Esophagus muscularis mucosa (tissue), 2 donors: ENCODE results near the gene SNX1.

Experiments used
- POLR2A ChIP-seq: fragments of 450-650 bp; IDR thresholded peaks from one replicate; pipeline ENCODE4 v1.6.1; 2017; ENCODE audit warnings: antibody characterized with exemption, moderate library complexity, mild to moderate bottlenecking, low read depth
- POLR2AphosphoS5 ChIP-seq, 2 donors: sonication (generic); formaldehyde crosslinking; IDR thresholded peaks; one replicate each; pipeline ENCODE4 v1.6.1; 2017; ENCODE audit warnings: antibody characterized with exemption in 2 of 2

DNA sequence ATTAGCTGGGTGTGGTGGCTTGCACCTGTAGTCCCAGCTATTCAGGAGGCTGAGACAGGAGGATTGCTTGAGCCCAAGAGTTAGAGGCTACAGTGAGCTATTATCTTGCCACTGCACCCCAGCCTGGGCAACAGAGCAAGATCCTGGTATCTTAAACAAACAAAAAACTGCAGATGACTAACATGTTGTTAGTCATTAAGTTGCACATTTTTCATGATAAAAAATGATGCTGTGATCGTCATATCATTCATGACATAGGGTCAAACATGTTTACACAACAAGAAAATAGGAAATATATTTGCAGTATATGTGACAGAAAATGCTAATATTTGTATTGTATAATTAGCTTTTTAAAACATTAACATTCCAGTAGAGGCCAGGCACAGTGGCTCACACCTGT lies 29.3 kb upstream of the SNX1 start:
- TF ChIP-seq POLR2AphosphoS5 (IDR thresholded peaks at IDR 0.05) (no peak), POLR2A (no peak)
